SK-N-SH (cell line): ENCODE data around the gene PTPRG. TPM values are rescaled to one million over a fixed set of nuclear protein-coding genes. Genes with fewer than 3 reads are reported as not detected.

Experiments
- CTCF ChIA-PET: fragments of 300-600, 350-600 bp; formaldehyde crosslinking; extraction: SDS; loops from one replicate; lab custom pipeline; 2021; lab: Yijun Ruan, JAX
- POLR2A ChIA-PET: fragments of 350-600 bp; sonication (Branson Sonifier 250); formaldehyde crosslinking; extraction: SDS; loops from one replicate; lab custom pipeline; 2020; ENCODE audit warnings: antibody characterized with exemption, inconsistent platforms; lab: Yijun Ruan, JAX
- DNase-seq: peaks from one replicate; pipeline ENCODE4 v3.0.0; 2012
- H2AFZ ChIP-seq: fragments of 200-600 bp; sonication (generic); 2 replicates; pipeline ENCODE4 v1.8.1; 2016; ENCODE audit warnings: antibody characterized with exemption, mild to moderate bottlenecking, low read depth
- H3F3A ChIP-seq: fragments of 200-600 bp; sonication (generic); replicated peaks from 2 replicates; pipeline ENCODE3; 2016; ENCODE audit warnings: antibody characterized with exemption, mild to moderate bottlenecking; ENCODE audit not compliant: insufficient read depth
- H3K27ac ChIP-seq, 2 experiments: fragments of 200-500 bp in 1 of 2; fragments of 200-600 bp in 1 of 2; sonication (Bioruptor generic) in 1 of 2; sonication (generic), shearing (Covaris generic) in 1 of 2; 2 replicates each; pipeline versions ENCODE4 v1.5.1 to v1.6.1; 2014 to 2016; ENCODE audit warnings: low read depth in 2 of 2, inconsistent platforms in 1 of 2, low read length in 1 of 2, mild to moderate bottlenecking in 1 of 2, mixed read lengths in 1 of 2
- H3K27me3 ChIP-seq: fragments of 200-600 bp; sonication (generic), shearing (Covaris generic); 2 replicates; pipeline ENCODE4 v1.6.1; 2016; ENCODE audit warnings: mixed run types; ENCODE audit not compliant: insufficient read depth
- H3K36me3 ChIP-seq, 2 experiments: fragments of 200-500 bp in 1 of 2; fragments of 200-600 bp in 1 of 2; sonication (Bioruptor generic) in 1 of 2; sonication (generic) in 1 of 2; replicated peaks in 1 of 2; 2 replicates each; pipeline versions ENCODE3 to v1.5.1; 2014 to 2016; ENCODE audit warnings: low read length in 1 of 2, mild to moderate bottlenecking in 1 of 2; ENCODE audit not compliant: insufficient read depth in 2 of 2, control insufficient read depth in 1 of 2
- H3K4me1 ChIP-seq, 2 experiments: fragments of 200-500 bp in 1 of 2; fragments of 200-600 bp in 1 of 2; sonication (Bioruptor generic) in 1 of 2; sonication (generic), shearing (Covaris generic) in 1 of 2; 2 replicates each; pipeline versions ENCODE4 v1.5.1 to v1.6.1; 2014 to 2016; ENCODE audit warnings: low read depth in 1 of 2, low read length in 1 of 2, mixed run types in 1 of 2; ENCODE audit not compliant: insufficient read depth in 2 of 2, control insufficient read depth in 1 of 2
- H3K4me2 ChIP-seq: fragments of 200-600 bp; sonication (generic), shearing (Covaris generic); 2 replicates; pipeline ENCODE4 v1.6.1; 2017; ENCODE audit warnings: mixed run types
- H3K4me3 ChIP-seq, 2 experiments: fragments of 200-500 bp in 1 of 2; fragments of 200-600 bp in 1 of 2; sonication (Bioruptor generic) in 1 of 2; sonication (generic), shearing (Covaris generic) in 1 of 2; 2 replicates each; pipeline versions ENCODE4 v1.5.1 to v1.8.1; 2014 to 2016; ENCODE audit warnings: low read depth in 2 of 2, inconsistent platforms in 1 of 2, low read length in 1 of 2, mild to moderate bottlenecking in 1 of 2, mixed read lengths in 1 of 2, moderate library complexity in 1 of 2
- H3K79me2 ChIP-seq: fragments of 200-600 bp; sonication (generic); 2 replicates; pipeline ENCODE4 v1.8.1; 2017; ENCODE audit warnings: mild to moderate bottlenecking; ENCODE audit not compliant: insufficient read depth
- H3K9ac ChIP-seq: fragments of 200-600 bp; sonication (generic); 2 replicates; pipeline ENCODE4 v1.6.1; 2017; ENCODE audit warnings: mixed run types
- H3K9me2 ChIP-seq: fragments of 200-600 bp; sonication (generic); 2 replicates; pipeline ENCODE4 v1.6.1; 2017; ENCODE audit warnings: mixed run types
- H3K9me3 ChIP-seq: fragments of 200-600 bp; sonication (generic); 2 replicates; pipeline ENCODE4 v1.6.1; 2017; ENCODE audit warnings: mixed run types, mild to moderate bottlenecking, moderate library complexity
- H4K20me1 ChIP-seq: fragments of 200-600 bp; sonication (generic); 2 replicates; pipeline ENCODE4 v1.6.1; 2017; ENCODE audit warnings: mild to moderate bottlenecking, mixed run types; ENCODE audit not compliant: insufficient read depth
- CTCF ChIP-seq: fragments of 200-600 bp; sonication (generic); IDR thresholded peaks from 2 replicates; pipeline ENCODE4 v1.6.1; 2017; ENCODE audit warnings: antibody characterized with exemption, mild to moderate bottlenecking, moderate library complexity
- MAX ChIP-seq: IDR thresholded peaks from 2 replicates; pipeline ENCODE4 v1.4.0; 2012; ENCODE audit warnings: low read depth
- MEF2A ChIP-seq: IDR thresholded peaks from 2 replicates; pipeline ENCODE4 v1.4.0; 2012; ENCODE audit warnings: low read depth, borderline replicate concordance
- POLR2AphosphoS5 ChIP-seq: IDR thresholded peaks from 2 replicates; pipeline ENCODE4 v1.6.1; 2012; ENCODE audit warnings: low read depth, low read length
- RFX5 ChIP-seq: IDR thresholded peaks from 2 replicates; pipeline ENCODE4 v1.6.1; 2012; ENCODE audit warnings: mild to moderate bottlenecking, improper control_type of control experiment, low read length
- SIN3A ChIP-seq: IDR thresholded peaks from 2 replicates; pipeline ENCODE4 v1.6.1; 2012; ENCODE audit warnings: low read depth, mild to moderate bottlenecking, low read length, moderate library complexity, borderline replicate concordance
- TAF1 ChIP-seq: IDR thresholded peaks from 2 replicates; pipeline ENCODE4 v1.6.1; 2012; ENCODE audit warnings: low read depth, mild to moderate bottlenecking, low read length, moderate library complexity, borderline replicate concordance
- TCF12 ChIP-seq: IDR thresholded peaks from 2 replicates; pipeline ENCODE4 v1.4.0; 2012
- USF1 ChIP-seq: IDR thresholded peaks from 2 replicates; pipeline ENCODE4 v1.4.0; 2012; ENCODE audit warnings: low read depth, borderline replicate concordance
- ZBTB33 ChIP-seq: IDR thresholded peaks from 2 replicates; pipeline ENCODE4 v1.4.0; 2012; ENCODE audit warnings: low read depth, borderline replicate concordance
- whole genome bisulfite sequencing: methylation state at CpG from one replicate; pipeline ENCODE4 v1.1.6; 2017; ENCODE audit warnings: low lambda C conversion rate; 5-methylcytosine and 5-hydroxymethylcytosine counted together
- polyA plus RNA-seq, 3 experiments: library from polyadenylated mRNA; depleted of rRNA; stranded (reverse); fragments of >200 nt; gene quantifications; 2 replicates each; pipeline ENCODE4 v1.2.3, GENCODE V29; 2012

The PTPRG gene
- polyA plus RNA-seq, 1 of the 3 experiments (the other 2 are of a cell fraction): 14.1 TPM

- no peak for DNase-seq
- POLR2A ChIA-PET: no interaction called here
- H3K9ac ChIP-seq: no peak overlapping the region
- H3K27ac ChIP-seq: no peak overlapping the region
- TF ChIP-seq USF1 (no peak), MAX (no peak), POLR2AphosphoS5 (no peak), TAF1 (no peak), SIN3A (no peak)
- TF ChIP-seq, all 33 proteins: peak for 0
- Histone ChIP-seq H4K20me1 (no peaks in the 10 kb centered on the region; the same call in 1 of the 2 replicates), H3K4me3 (no peak overlapping the region), H3K27me3 (no peaks in the 10 kb centered on the region), H3K4me1 (peaks cover 0 to 7% of the 10 kb centered on the region in 2 experiments; a peak in 2 of 4 replicates), H2AFZ (no peak overlapping the region), H3K79me2 (no peaks in the 10 kb centered on the region), H3K9me3 (no peaks in the 10 kb centered on the region), H3K36me3 (peaks cover 0 to 4% of the 10 kb centered on the region in 2 experiments), H3K9me2 (no peaks in the 10 kb centered on the region), H3F3A (peaks cover 6% of the 10 kb centered on the region), H3K4me2 (no peak overlapping the region)
- 82% methylated on average over 2 of the region's 2 CpGs for WGBS
- CTCF ChIA-PET: interaction anchor here (0.8 kb wide), 1 partner anchor 312 kb away, joined by 4 read pairs; no protein-coding TSS in a partner anchor
These were observed 684.7 kb downstream of the PTPRG start for GRCh38 chr3:62246094-62246493.

- H3K4me3 ChIP-seq: no peak overlapping the region
- H3K9me3 ChIP-seq: no peaks in the 10 kb centered on the region
- no peak overlapping the region for H2AFZ ChIP-seq
- ChIA-PET POLR2A (no interaction called here), CTCF (interaction anchor here (0.8 to 2.0 kb wide), 5 partner anchors 16 to 76 kb away, joined by 3 to 7 read pairs (median 4); no protein-coding TSS in a partner anchor)
- no peaks in the 10 kb centered on the region for H3K9me2 ChIP-seq
- H4K20me1 ChIP-seq: no peaks in the 10 kb centered on the region; the same call in 1 of the 2 replicates
- H3K27ac ChIP-seq: no peak overlapping the region
- H3K4me2 ChIP-seq: no peak overlapping the region
- no peak overlapping the region for H3K9ac ChIP-seq
- H3K4me1 ChIP-seq: peaks cover 0 to under 1% of the 10 kb centered on the region in 2 experiments; a peak in 2 of 4 replicates
- WGBS: 88% methylated on average over 1 of the region's 1 CpG
- H3K79me2 ChIP-seq: no peaks in the 10 kb centered on the region
- peaks cover 7% of the 10 kb centered on the region for H3F3A ChIP-seq
- no peak for DNase-seq
- H3K36me3 ChIP-seq: peaks cover 0 to 4% of the 10 kb centered on the region in 2 experiments
- TF ChIP-seq CTCF (no peak), TCF12 (no peak), ZBTB33 (no peak), RFX5 (no peak), MEF2A (no peak)
- TF ChIP-seq, all 33 proteins: peak for 0
- H3K27me3 ChIP-seq: no peaks in the 10 kb centered on the region
These were observed 685.6 kb downstream of the PTPRG start for GRCh38 chr3:62246985-62247384.
